Hepatocyte (in vitro differentiated cells): ENCODE measurements around the gene LRRK1. TPM values are rescaled to one million over a fixed set of nuclear protein-coding genes. Genes with fewer than 3 reads are reported as not detected.

ENCODE experiments used
- DNase-seq: peaks from one replicate; pipeline ENCODE4 v3.0.0-alpha.2; 2016; ENCODE audit warnings: low spot score
- H2AFZ ChIP-seq: fragments of 200-600 bp; sonication (generic); 2 replicates; pipeline ENCODE4 v1.6.0; 2016; ENCODE audit warnings: antibody characterized with exemption, mild to moderate bottlenecking
- H3K27ac ChIP-seq: fragments of 200-600 bp; sonication (generic); 2 replicates; pipeline ENCODE4 v1.5.1; 2016; ENCODE audit warnings: mild to moderate bottlenecking
- H3K27me3 ChIP-seq: fragments of 200-600 bp; sonication (generic); 2 replicates; pipeline ENCODE4 v1.6.1; 2016
- H3K36me3 ChIP-seq: fragments of 200-600 bp; sonication (generic); replicated peaks from 2 replicates; pipeline ENCODE4 v1.5.1; 2016; ENCODE audit warnings: low read depth; ENCODE audit not compliant: insufficient read depth
- H3K4me1 ChIP-seq: fragments of 200-600 bp; sonication (generic); 2 replicates; pipeline ENCODE4 v1.5.1; 2016; ENCODE audit warnings: mild to moderate bottlenecking, moderate library complexity; ENCODE audit not compliant: insufficient read depth
- H3K4me2 ChIP-seq: fragments of 200-600 bp; sonication (generic); 2 replicates; pipeline ENCODE4 v1.6.0; 2016
- H3K4me3 ChIP-seq: fragments of 200-600 bp; sonication (generic); 2 replicates; pipeline ENCODE4 v1.5.1; 2016; ENCODE audit warnings: mild to moderate bottlenecking
- H3K79me2 ChIP-seq: fragments of 200-600 bp; sonication (generic); 2 replicates; pipeline ENCODE4 v1.6.0; 2017; ENCODE audit warnings: mild to moderate bottlenecking
- H3K9me2 ChIP-seq: fragments of 200-600 bp; sonication (generic); replicated peaks from 2 replicates; pipeline ENCODE4 v1.6.0; 2017; ENCODE audit warnings: mild to moderate bottlenecking; ENCODE audit not compliant: insufficient read depth
- H3K9me3 ChIP-seq: fragments of 200-600 bp; sonication (generic); 2 replicates; pipeline ENCODE4 v1.5.1; 2016; ENCODE audit warnings: low read depth, mild to moderate bottlenecking
- H4K20me1 ChIP-seq: fragments of 200-600 bp; sonication (generic); 2 replicates; pipeline ENCODE4 v1.6.0; 2016; ENCODE audit warnings: mild to moderate bottlenecking; ENCODE audit not compliant: insufficient read depth, poor library complexity, severe bottlenecking
- CTCF ChIP-seq: fragments of 200-600 bp; sonication (generic); IDR thresholded peaks from 2 replicates; pipeline ENCODE4 v1.5.1; 2016; ENCODE audit warnings: antibody characterized with exemption, mild to moderate bottlenecking; ENCODE audit not compliant: poor library complexity
- EZH2 ChIP-seq: fragments of 200-600 bp; sonication (generic); IDR thresholded peaks from 2 replicates; pipeline ENCODE4 v1.6.1; 2016; ENCODE audit warnings: antibody characterized with exemption, mild to moderate bottlenecking, borderline replicate concordance
- EZH2phosphoT487 ChIP-seq: fragments of 200-600 bp; sonication (generic); IDR thresholded peaks from one replicate; pipeline ENCODE4 v1.6.1; 2018; ENCODE audit warnings: antibody characterized with exemption, mild to moderate bottlenecking, low read depth, moderate library complexity; ENCODE audit not compliant: unreplicated experiment, severe bottlenecking
- WGBS: methylation state at CpG from one replicate; pipeline ENCODE4 v1.1.6; 2016; ENCODE audit warnings: low lambda C conversion rate; ENCODE audit errors: missing lambda C conversion rate; 5-methylcytosine and 5-hydroxymethylcytosine counted together
- polyA plus RNA-seq: library from polyadenylated mRNA; unstranded; fragments of >200 nt; fragmentation: Nextera tagmentation; extraction: Ambion mirVana; gene quantifications from 2 replicates; pipeline ENCODE4 v1.2.1, GENCODE V29; 2016
- total RNA-seq: library from RNA; depleted of rRNA; stranded (reverse); fragments of >200 nt; gene quantifications from 2 replicates; pipeline ENCODE4 v1.2.3, GENCODE V29; 2014

The LRRK1 gene
- total and polyA plus RNA-seq, 2 experiments from 2014 or later = 2.1 TPM

- Histone ChIP-seq H4K20me1 (no peaks in the 10 kb centered on the region), H3K9me3 (no peaks in the 10 kb centered on the region), H3K79me2 (no peaks in the 10 kb centered on the region), H3K9me2 (no peaks in the 10 kb centered on the region), H3K36me3 (no peaks in the 10 kb centered on the region), H3K4me3 (no peak overlapping the region), H3K4me2 (no peak overlapping the region), H3K27me3 (no peaks in the 10 kb centered on the region), H3K4me1 (peaks cover 23% of the 10 kb centered on the region), H3K27ac (no peak overlapping the region), H2AFZ (no peak overlapping the region)
- 90% methylated on average over 10 of the region's 10 CpGs for WGBS
- no peak for DNase-seq
- TF ChIP-seq CTCF (no peak), EZH2phosphoT487 (no peak), EZH2 (no peak)
These were observed 199.5 kb downstream of the LRRK1 start for GRCh38 chr15:101118615-101119014.

DNA sequence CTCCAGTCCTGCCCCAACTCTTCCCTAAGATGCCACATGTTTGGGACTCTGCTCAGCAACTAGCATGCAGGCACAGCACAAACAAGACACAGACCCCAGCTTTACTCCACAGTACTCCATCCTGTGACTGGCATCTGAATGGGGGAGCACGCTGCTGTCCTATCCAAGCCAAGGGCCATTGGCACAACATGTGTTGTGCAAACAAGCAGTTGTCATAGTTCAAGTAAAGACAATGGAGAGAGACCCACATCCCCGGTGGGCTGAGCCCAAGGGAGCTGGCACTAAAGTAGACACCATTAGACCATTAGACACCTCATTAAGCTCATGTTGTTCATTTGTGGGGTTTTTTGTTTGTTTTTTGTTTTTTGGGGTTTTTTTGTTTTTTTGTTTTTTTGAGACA lies 200.0 kb downstream of the LRRK1 start:
- no peaks in the 10 kb centered on the region for H3K27me3 ChIP-seq
- no peaks in the 10 kb centered on the region for H4K20me1 ChIP-seq
- no peaks in the 10 kb centered on the region for H3K9me2 ChIP-seq
- no peak overlapping the region for H3K27ac ChIP-seq
- WGBS = 93% methylated on average over 2 of the region's 2 CpGs
- H3K4me2 ChIP-seq = no peak overlapping the region
- H3K4me1 ChIP-seq = peaks cover 23% of the 10 kb centered on the region
- H3K36me3 ChIP-seq = no peaks in the 10 kb centered on the region
- DNase-seq = no peak
- no peak overlapping the region for H2AFZ ChIP-seq
- TF ChIP-seq EZH2 (no peak), EZH2phosphoT487 (no peak), CTCF (no peak)
- no peaks in the 10 kb centered on the region for H3K79me2 ChIP-seq
- H3K4me3 ChIP-seq = no peak overlapping the region
- H3K9me3 ChIP-seq = no peaks in the 10 kb centered on the region

Other genes starting within 250 kb of the LRRK1 start
- 11.7 and 20.5 TPM in 2 replicates for gene ALDH1A3, start 39.5 kb upstream of the LRRK1 start, total RNA-seq
- 4.9 and 6.8 TPM in 2 replicates for gene ALDH1A3, start 39.5 kb upstream of the LRRK1 start, polyA plus RNA-seq